ENCODE results near the gene AARS1.
"Not testable (repeated sequence)": the region's sequence is repeated elsewhere in the genome, so short reads cannot be mapped to it uniquely, and the experiment has no call there.

Gene AARS1

DNA sequence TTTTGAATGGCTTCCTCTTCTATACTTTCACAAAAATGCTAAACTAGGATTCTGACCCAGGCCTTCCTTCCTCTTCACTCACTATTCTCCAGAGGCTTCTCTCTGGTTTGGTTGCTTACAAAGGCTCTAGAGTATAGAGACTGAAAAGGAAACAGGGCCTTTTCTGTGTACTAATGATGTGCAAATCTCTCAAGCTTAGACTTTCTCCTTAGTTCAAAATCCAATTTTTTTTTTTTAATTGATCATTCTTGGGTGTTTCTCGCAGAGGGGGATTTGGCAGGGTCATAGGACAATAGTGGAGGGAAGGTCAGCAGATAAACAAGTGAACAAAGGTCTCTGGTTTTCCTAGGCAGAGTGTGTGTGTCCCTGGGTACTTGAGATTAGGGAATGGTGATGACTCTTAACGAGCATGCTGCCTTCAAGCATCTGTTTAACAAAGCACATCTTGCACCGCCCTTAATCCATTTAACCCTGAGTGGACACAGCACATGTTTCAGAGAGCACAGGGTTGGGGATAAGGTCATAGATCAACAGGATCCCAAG, 65.3 kb downstream of the AARS1 start:
- H3K27ac ChIP-seq (ENCODE audit: low read depth, low read length); H3K27me3 ChIP-seq (ENCODE audit: control insufficient read depth, insufficient read depth, low read length); H3K4me1 ChIP-seq (ENCODE audit: control insufficient read depth, insufficient read depth, low read length); H3K9me3 ChIP-seq (ENCODE audit: control insufficient read depth, insufficient read depth, low read length); H3K9ac ChIP-seq (ENCODE audit: low read depth, low read length); H3K4me3 ChIP-seq (ENCODE audit: low read depth, low read length): not testable (repeated sequence)
- peaks cover 15% of the 10 kb centered on the region for H3K36me3 ChIP-seq (ENCODE audit: control insufficient read depth, insufficient read depth, low read length)

DNA sequence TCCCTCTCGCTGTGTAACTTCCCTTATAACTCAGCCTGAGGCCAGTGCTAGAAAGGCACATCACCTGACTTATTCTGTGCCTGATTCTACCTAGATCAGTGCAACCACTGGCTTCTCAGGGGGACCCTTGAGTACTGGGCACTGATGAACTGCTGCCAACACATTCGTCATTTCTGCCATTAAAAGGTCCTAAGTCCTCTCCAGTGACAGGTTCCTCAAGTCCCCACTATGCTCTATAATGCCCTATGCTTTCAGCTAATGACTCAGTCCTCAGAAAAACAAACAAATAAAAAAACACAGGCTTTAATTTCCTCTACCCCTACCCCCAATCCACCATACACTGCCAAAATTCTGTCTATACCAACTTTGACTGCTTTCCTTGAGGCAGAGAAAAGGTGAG, 66.1 kb downstream of the AARS1 start:
- peaks cover 15% of the 10 kb centered on the region for H3K36me3 ChIP-seq (ENCODE audit: control insufficient read depth, insufficient read depth, low read length)
- H3K27ac ChIP-seq (ENCODE audit: low read depth, low read length); H3K4me1 ChIP-seq (ENCODE audit: control insufficient read depth, insufficient read depth, low read length); H3K9ac ChIP-seq (ENCODE audit: low read depth, low read length); H3K9me3 ChIP-seq (ENCODE audit: control insufficient read depth, insufficient read depth, low read length); H3K27me3 ChIP-seq (ENCODE audit: control insufficient read depth, insufficient read depth, low read length); H3K4me3 ChIP-seq (ENCODE audit: low read depth, low read length): not testable (repeated sequence)

DNA sequence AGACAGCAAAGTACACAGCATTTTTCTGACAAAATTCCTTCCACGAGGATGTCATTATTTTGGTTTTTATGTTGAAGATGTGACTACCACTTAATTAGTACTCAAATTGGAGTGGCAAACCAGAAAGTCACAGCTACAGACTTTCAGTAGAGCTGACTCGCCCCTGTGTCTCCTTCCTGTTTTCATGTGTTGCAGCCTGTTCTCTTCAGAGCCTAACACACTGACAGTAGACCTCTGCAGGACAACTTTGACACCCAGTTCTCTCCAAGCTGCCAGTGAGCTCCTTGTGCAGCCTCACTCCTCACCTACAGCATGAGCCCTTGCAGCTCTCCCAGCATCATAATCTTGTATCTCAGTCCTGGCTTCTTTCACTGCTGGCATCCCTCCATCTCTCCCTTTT, 66.7 kb downstream of the AARS1 start:
- H3K9ac ChIP-seq (ENCODE audit: low read depth, low read length); H3K27ac ChIP-seq (ENCODE audit: low read depth, low read length); H3K9me3 ChIP-seq (ENCODE audit: control insufficient read depth, insufficient read depth, low read length); H3K4me3 ChIP-seq (ENCODE audit: low read depth, low read length); H3K27me3 ChIP-seq (ENCODE audit: control insufficient read depth, insufficient read depth, low read length); H3K4me1 ChIP-seq (ENCODE audit: control insufficient read depth, insufficient read depth, low read length): not testable (repeated sequence)
- peaks cover 15% of the 10 kb centered on the region for H3K36me3 ChIP-seq (ENCODE audit: control insufficient read depth, insufficient read depth, low read length)

DNA sequence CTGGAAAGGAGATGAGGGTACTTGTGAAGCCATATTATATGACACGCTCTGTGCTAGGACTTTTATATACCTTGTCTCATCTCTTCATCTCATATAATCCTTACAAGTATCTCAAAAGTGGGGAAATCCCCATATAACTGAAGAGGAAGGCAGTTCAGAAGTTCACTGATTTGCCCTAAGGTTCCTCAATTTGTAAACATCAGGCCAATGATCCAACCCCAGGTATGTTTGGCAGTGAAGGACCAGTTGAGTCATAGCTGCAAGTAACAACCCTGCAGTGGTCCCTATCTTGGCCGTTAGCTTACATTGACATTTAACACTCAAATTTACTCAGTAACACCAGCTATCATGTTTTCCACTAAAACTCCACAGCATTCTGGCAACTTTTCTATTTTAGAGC, 70.7 kb downstream of the AARS1 start:
- not testable (repeated sequence) for H3K27ac ChIP-seq (ENCODE audit: low read depth, low read length); H3K36me3 ChIP-seq (ENCODE audit: control insufficient read depth, insufficient read depth, low read length); H3K9me3 ChIP-seq (ENCODE audit: control insufficient read depth, insufficient read depth, low read length); H3K27me3 ChIP-seq (ENCODE audit: control insufficient read depth, insufficient read depth, low read length); H3K9ac ChIP-seq (ENCODE audit: low read depth, low read length); H3K4me3 ChIP-seq (ENCODE audit: low read depth, low read length); H3K4me1 ChIP-seq (ENCODE audit: control insufficient read depth, insufficient read depth, low read length)

DNA sequence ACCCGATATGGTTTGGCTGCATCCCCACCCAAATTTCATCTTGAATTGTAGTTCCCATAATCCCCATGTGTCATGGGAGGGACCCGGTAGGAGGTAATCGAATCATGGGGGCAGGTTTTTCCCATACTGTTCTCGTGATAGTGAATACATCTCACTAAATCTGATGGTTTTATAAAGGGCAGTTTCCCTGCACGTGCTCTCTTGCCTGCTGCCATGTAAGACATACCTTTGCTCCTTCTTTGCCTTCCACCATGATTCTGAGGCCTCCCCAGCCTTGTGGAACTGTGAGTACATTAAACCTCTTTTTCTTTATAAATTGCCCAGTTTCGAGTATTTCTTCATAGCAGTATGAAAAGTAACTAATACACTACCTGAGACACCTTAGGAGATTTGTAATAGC, 82.9 kb downstream of the AARS1 start:
- H3K36me3 ChIP-seq (ENCODE audit: control insufficient read depth, insufficient read depth, low read length); H3K9me3 ChIP-seq (ENCODE audit: control insufficient read depth, insufficient read depth, low read length); H3K4me3 ChIP-seq (ENCODE audit: low read depth, low read length); H3K27me3 ChIP-seq (ENCODE audit: control insufficient read depth, insufficient read depth, low read length); H3K9ac ChIP-seq (ENCODE audit: low read depth, low read length); H3K4me1 ChIP-seq (ENCODE audit: control insufficient read depth, insufficient read depth, low read length); H3K27ac ChIP-seq (ENCODE audit: low read depth, low read length): not testable (repeated sequence)

DNA sequence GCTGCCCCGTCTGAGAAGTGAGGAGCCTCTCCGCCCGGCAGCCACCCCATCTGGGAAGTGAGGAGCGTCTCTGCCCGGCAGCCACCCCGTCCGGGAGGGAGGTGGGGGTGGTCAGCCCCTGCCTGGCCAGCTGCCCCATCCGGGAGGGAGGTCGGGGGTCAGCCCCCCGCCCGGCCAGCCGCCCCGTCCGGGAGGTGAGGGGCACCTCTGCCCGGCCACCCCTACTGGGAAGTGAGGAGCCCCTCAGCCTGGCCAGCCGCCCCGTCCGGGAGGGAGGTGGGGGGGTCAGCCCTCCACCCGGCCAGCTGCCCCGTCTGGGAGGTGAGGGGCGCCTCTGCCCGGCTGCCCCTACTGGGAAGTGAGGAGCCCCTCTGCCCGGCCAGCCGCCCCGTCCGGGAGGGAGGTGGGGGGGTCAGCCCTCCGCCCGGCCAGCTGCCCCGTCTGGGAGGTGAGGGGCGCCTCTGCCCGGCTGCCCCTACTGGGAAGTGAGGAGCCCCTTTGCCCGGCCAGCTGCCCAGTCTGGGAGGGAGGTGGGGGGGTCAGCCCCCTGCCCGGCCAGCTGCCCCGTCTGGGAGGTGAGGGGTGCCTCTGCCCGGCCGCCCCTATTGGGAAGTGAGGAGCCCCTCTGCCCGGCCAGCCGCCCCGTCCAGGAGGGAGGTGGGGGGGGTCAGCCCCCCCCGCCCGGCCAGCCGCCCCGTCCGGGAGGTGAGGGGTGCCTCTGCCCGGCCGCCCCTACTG, 84.5 kb downstream of the AARS1 start:
- not testable (repeated sequence) for H3K36me3 ChIP-seq (ENCODE audit: control insufficient read depth, insufficient read depth, low read length); H3K4me1 ChIP-seq (ENCODE audit: control insufficient read depth, insufficient read depth, low read length); H3K27ac ChIP-seq (ENCODE audit: low read depth, low read length); H3K9ac ChIP-seq (ENCODE audit: low read depth, low read length); H3K27me3 ChIP-seq (ENCODE audit: control insufficient read depth, insufficient read depth, low read length); H3K4me3 ChIP-seq (ENCODE audit: low read depth, low read length); H3K9me3 ChIP-seq (ENCODE audit: control insufficient read depth, insufficient read depth, low read length)

DNA sequence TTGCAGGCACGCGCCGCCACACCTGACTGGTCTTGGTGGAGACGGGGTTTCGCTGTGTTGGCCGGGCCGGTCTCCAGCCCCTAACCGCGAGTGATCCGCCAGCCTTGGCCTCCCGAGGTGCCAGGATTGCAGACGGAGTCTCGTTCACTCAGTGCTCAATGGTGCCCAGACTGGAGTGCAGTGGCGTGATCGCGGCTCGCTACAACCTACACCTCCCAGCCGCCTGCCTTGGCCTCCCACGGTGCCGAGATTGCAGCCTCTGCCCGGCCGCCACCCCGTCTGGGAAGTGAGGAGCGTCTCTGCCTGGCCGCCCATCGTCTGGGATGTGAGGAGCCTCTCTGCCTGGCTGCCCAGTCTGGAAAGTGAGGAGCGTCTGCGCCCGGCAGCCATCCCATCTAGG, 85.3 kb downstream of the AARS1 start:
- H3K27me3 ChIP-seq (ENCODE audit: control insufficient read depth, insufficient read depth, low read length); H3K27ac ChIP-seq (ENCODE audit: low read depth, low read length); H3K36me3 ChIP-seq (ENCODE audit: control insufficient read depth, insufficient read depth, low read length); H3K4me1 ChIP-seq (ENCODE audit: control insufficient read depth, insufficient read depth, low read length); H3K4me3 ChIP-seq (ENCODE audit: low read depth, low read length); H3K9ac ChIP-seq (ENCODE audit: low read depth, low read length); H3K9me3 ChIP-seq (ENCODE audit: control insufficient read depth, insufficient read depth, low read length): not testable (repeated sequence)

DNA sequence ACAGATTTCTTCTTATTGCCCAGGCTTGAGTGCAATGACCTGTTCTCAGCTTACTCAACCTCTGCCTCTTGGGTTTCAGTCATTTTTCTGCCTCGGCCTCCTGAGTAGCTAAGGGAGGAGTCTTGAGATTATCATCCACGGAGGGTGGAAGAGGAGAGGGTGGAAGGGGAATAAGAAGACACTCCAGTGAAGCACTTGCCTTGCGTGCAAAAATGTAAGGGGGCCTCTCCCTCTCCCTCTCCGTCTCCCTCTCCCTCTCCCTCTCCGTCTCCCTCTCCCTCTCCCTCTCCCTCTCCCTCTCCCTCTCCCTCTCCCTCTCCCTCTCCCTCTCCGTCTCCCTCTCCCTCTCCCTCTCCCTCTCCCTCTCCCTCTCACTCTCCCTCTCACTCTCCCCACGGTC, 85.8 kb downstream of the AARS1 start:
- not testable (repeated sequence) for H3K9me3 ChIP-seq (ENCODE audit: control insufficient read depth, insufficient read depth, low read length); H3K4me3 ChIP-seq (ENCODE audit: low read depth, low read length); H3K9ac ChIP-seq (ENCODE audit: low read depth, low read length); H3K27ac ChIP-seq (ENCODE audit: low read depth, low read length); H3K4me1 ChIP-seq (ENCODE audit: control insufficient read depth, insufficient read depth, low read length); H3K27me3 ChIP-seq (ENCODE audit: control insufficient read depth, insufficient read depth, low read length); H3K36me3 ChIP-seq (ENCODE audit: control insufficient read depth, insufficient read depth, low read length)
